NOMO-1 treated with dmso at 0.1 percent for 144 hours (cell line): ENCODE data around the gene DEPP1.

ENCODE experiments used
- DNase-seq: peaks from one replicate; lab custom pipeline; 2025; ENCODE audit not compliant: unreplicated experiment; lab: John Stamatoyannopoulos, UW

Gene DEPP1

GRCh38 chr10:44993922-44994751, 15.5 kb upstream of the DEPP1 start:
- DNase-seq = no peak

GRCh38 chr10:44993226-44993921, 14.8 kb upstream of the DEPP1 start:
- DNase-seq = no peak

- DNase-seq = no peak
Measured at GRCh38 chr10:44992732-44993225, 14.2 kb upstream of the DEPP1 start.

GRCh38 chr10:44992070-44992731, 13.6 kb upstream of the DEPP1 start:
- DNase-seq = no peak

GRCh38 chr10:44991571-44991970, 13.0 kb upstream of the DEPP1 start:
- no peak for DNase-seq

- no peak for DNase-seq
Measured at GRCh38 chr10:44990965-44991364, 12.4 kb upstream of the DEPP1 start.

- no peak for DNase-seq
Measured at GRCh38 chr10:44990302-44990655, 11.7 kb upstream of the DEPP1 start.

- DNase-seq = no peak
Measured at GRCh38 chr10:44989597-44990301, 11.1 kb upstream of the DEPP1 start.

GRCh38 chr10:44988957-44989585, 10.5 kb upstream of the DEPP1 start:
- DNase-seq = no peak

- no peak for DNase-seq
Measured at GRCh38 chr10:44986670-44987069, 8.1 kb upstream of the DEPP1 start.

- no peak for DNase-seq
Measured at GRCh38 chr10:44986179-44986578, 7.6 kb upstream of the DEPP1 start.

- no peak for DNase-seq
Measured at GRCh38 chr10:44985175-44985681, 6.6 kb upstream of the DEPP1 start.

GRCh38 chr10:44984671-44985101, 6.1 kb upstream of the DEPP1 start:
- DNase-seq = no peak

- DNase-seq = no peak
Measured at GRCh38 chr10:44983895-44984278, 5.3 kb upstream of the DEPP1 start.

- no peak for DNase-seq
Measured at GRCh38 chr10:44983066-44983894, 4.7 kb upstream of the DEPP1 start.

GRCh38 chr10:44982496-44982895, 3.9 kb upstream of the DEPP1 start:
- no peak for DNase-seq

- no peak for DNase-seq
Measured at GRCh38 chr10:44982114-44982460, 3.5 kb upstream of the DEPP1 start.

- DNase-seq = no peak
Measured at GRCh38 chr10:44981172-44982113, 2.8 kb upstream of the DEPP1 start.
